Mucosa of descending colon (tissue), 3 donors: ENCODE measurements around the gene TGFBRAP1. TPM values are rescaled to one million over a fixed set of nuclear protein-coding genes. Genes with fewer than 3 reads are reported as not detected.

Source experiments
- ATAC-seq: fragments of 200-7000 bp; cut with Tn5 transposase; one replicate; pipeline ENCODE4 v1.9.1; 2020; ENCODE audit warnings: mild to moderate bottlenecking, moderate library complexity
- DNase-seq, 3 donors: peaks; one replicate each; pipeline ENCODE4 v3.0.0-alpha.2; 2020
- H3K36me3 ChIP-seq: fragments of 200-600 bp; one replicate; pipeline ENCODE4 v1.8.0; 2021; ENCODE audit warnings: low read depth, mild to moderate bottlenecking
- H3K4me1 ChIP-seq: fragments of 200-600 bp; one replicate; pipeline ENCODE4 v1.8.0; 2021; ENCODE audit warnings: low read depth, mild to moderate bottlenecking
- H3K4me3 ChIP-seq: fragments of 200-600 bp; one replicate; pipeline ENCODE4 v1.8.0; 2021; ENCODE audit warnings: mild to moderate bottlenecking
- H3K9me3 ChIP-seq: fragments of 200-600 bp; one replicate; pipeline ENCODE4 v1.8.0; 2021; ENCODE audit warnings: mild to moderate bottlenecking
- intact Hi-C, 2 donors: fragments of 100-400 bp; cut with DNase I in 1 of 2; cut with micrococcal nuclease in 1 of 2; formaldehyde crosslinking; loops; one replicate each; pipeline versions ENCODE4 v1.11.0 to v1.11.1; 2022; cut with DNase I, micrococcal nuclease
- total RNA-seq, 3 donors: library from RNA; stranded (reverse); fragmentation: NEBNext Ultra II Directional in 2 of 3; extraction: Animal tissue kit (Norgen Biotek cat#: 25700) in 2 of 3; gene quantifications; one replicate each; pipeline versions ENCODE4 v1.2.1 to v1.2.4, GENCODE V29; 2021 to 2023
- TF ChIP-seq, protein P1 (sequence below): fragments of 200-600 bp; IDR thresholded peaks from one replicate; pipeline ENCODE4 v1.8.0; 2022; ENCODE audit warnings: antibody characterized with exemption, mild to moderate bottlenecking
- donor health status: DM: no; HTN: no; CAD: no; lungs with moderate emphysema.
- donor health status: DM: no; HTN: no; CAD: no.
- donor health status: DM: no; HTN: yes; CAD: no.

Gene TGFBRAP1
- total RNA-seq, 3 donors from 2014 or later = 16.9 to 24.3 (median 20.9) TPM

- peak; percentile 8 for ATAC-seq
- peaks cover 16% of the 10 kb centered on the region for H3K36me3 ChIP-seq
- no peaks in the 10 kb centered on the region for H3K9me3 ChIP-seq
- no peak for DNase-seq
- peaks cover 2% of the 10 kb centered on the region for H3K4me1 ChIP-seq
- TF ChIP-seq, protein P1, sequence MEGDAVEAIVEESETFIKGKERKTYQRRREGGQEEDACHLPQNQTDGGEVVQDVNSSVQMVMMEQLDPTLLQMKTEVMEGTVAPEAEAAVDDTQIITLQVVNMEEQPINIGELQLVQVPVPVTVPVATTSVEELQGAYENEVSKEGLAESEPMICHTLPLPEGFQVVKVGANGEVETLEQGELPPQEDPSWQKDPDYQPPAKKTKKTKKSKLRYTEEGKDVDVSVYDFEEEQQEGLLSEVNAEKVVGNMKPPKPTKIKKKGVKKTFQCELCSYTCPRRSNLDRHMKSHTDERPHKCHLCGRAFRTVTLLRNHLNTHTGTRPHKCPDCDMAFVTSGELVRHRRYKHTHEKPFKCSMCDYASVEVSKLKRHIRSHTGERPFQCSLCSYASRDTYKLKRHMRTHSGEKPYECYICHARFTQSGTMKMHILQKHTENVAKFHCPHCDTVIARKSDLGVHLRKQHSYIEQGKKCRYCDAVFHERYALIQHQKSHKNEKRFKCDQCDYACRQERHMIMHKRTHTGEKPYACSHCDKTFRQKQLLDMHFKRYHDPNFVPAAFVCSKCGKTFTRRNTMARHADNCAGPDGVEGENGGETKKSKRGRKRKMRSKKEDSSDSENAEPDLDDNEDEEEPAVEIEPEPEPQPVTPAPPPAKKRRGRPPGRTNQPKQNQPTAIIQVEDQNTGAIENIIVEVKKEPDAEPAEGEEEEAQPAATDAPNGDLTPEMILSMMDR = no peak
- no peak overlapping the region for H3K4me3 ChIP-seq
- intact Hi-C loops = no loop called here
These were observed 33.5 kb upstream of the TGFBRAP1 start for GRCh38 chr2:105362862-105363591.

DNA sequence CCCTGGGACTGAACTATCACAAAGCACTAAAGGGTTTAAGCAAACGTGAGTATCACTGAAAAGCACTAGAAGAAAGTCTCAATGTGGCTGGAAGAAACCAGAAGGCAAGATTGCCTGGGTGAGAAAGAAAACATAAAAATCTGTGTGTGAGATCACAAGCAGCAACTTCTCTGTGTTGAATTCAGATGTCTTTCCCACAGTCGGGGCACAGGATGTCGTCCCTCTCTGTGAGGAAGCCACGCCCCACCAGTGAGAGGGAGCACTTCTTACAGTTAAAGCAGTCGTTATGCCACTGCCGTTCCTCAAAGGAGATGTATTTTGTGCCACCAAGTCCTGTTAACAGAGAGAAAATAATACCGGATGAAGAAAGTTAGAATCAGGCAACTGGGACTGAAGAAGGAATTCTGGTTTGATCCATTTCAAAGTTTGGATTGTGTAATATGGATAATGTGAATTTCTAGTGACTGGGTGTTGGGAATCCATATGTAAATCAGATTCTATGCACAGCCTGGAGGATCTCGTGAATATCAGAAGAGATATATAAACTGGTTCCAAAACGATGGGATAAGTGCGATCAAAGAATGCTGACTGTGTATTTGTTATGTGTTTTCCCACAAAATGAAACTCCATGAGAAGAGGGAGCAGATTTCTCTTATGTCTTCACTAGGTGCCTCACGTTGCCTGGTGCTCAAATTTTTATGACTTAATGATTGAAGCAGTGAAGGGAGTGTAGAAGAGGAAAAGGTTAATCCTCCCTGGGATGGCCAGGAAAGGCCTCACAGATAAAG lies 31.8 kb upstream of the TGFBRAP1 start:
- ATAC-seq (no peak), DNase-seq (no peak)
- H3K36me3 ChIP-seq = peaks cover 14% of the 10 kb centered on the region
- TF ChIP-seq, protein P1 = no peak
- no peaks in the 10 kb centered on the region for H3K4me1 ChIP-seq
- H3K4me3 ChIP-seq = no peak overlapping the region
- intact Hi-C loops = no loop called here
- peaks cover 2% of the 10 kb centered on the region for H3K9me3 ChIP-seq

GRCh38 chr2:105358593-105358992 lies 29.1 kb upstream of the TGFBRAP1 start:
- Histone ChIP-seq H3K36me3 (peaks cover 5% of the 10 kb centered on the region), H3K9me3 (peaks cover 2% of the 10 kb centered on the region), H3K4me1 (no peaks in the 10 kb centered on the region), H3K4me3 (no peak overlapping the region)
- TF ChIP-seq, protein P1 = no peak
- intact Hi-C loops = no loop called here
- no peak for DNase-seq
- peak; percentile 5 for ATAC-seq

DNA sequence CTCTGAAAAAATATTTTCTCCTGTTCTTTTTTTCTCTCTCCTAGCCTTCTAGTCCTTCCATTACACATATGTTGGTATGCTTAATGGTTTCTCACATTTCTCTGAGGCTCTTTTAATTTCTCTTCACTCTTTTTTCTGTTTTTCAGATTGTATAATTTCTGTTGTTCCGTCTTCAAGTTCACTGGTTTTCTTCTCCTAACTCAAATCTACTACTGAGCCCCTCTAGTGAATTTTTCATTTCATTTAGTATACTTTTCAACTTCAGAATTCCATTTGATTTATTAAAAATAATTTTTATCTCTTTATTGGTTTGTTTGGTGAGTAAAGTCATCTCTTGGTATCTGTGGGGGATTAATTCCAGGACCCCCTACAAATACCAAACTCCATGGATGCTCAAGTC lies 27.6 kb upstream of the TGFBRAP1 start:
- intact Hi-C loops = no loop called here
- Histone ChIP-seq H3K4me1 (no peaks in the 10 kb centered on the region), H3K4me3 (no peak overlapping the region), H3K36me3 (no peaks in the 10 kb centered on the region), H3K9me3 (peaks cover 2% of the 10 kb centered on the region)
- no peak for DNase-seq
- ATAC-seq = no peak
- TF ChIP-seq, protein P1 = no peak

GRCh38 chr2:105344704-105345345 lies 15.3 kb upstream of the TGFBRAP1 start:
- TF ChIP-seq, protein P1 = no peak
- ATAC-seq (peak; percentile 27), DNase-seq (peak in 1 of 3 donors; percentile 30)
- Histone ChIP-seq H3K4me3 (no peak overlapping the region), H3K9me3 (no peaks in the 10 kb centered on the region), H3K36me3 (no peaks in the 10 kb centered on the region), H3K4me1 (no peaks in the 10 kb centered on the region)
- intact Hi-C loops = no loop called here
